Putamen (tissue), 1 donor: ENCODE data around the gene CNTRL.

ENCODE experiments used
- DNase-seq: peaks from one replicate; pipeline ENCODE4 v3.0.0-alpha.2; 2016; ENCODE audit warnings: low spot score

CNTRL gene

GRCh38 chr9:121204121-121204520 lies 129.4 kb downstream of the CNTRL start:
- no peak for DNase-seq

GRCh38 chr9:121204611-121205010 lies 129.9 kb downstream of the CNTRL start:
- no peak for DNase-seq

- no peak for DNase-seq
Measured at GRCh38 chr9:121206516-121207370, 132.0 kb downstream of the CNTRL start.

GRCh38 chr9:121207371-121207940 lies 132.7 kb downstream of the CNTRL start:
- no peak for DNase-seq

GRCh38 chr9:121210536-121210935 lies 135.8 kb downstream of the CNTRL start:
- DNase-seq: no peak

GRCh38 chr9:121213136-121213806 lies 138.5 kb downstream of the CNTRL start:
- DNase-seq: peak; percentile 85

- no peak for DNase-seq
Measured at GRCh38 chr9:121214005-121214404, 139.2 kb downstream of the CNTRL start.

- no peak for DNase-seq
Measured at GRCh38 chr9:121216271-121216805, 141.6 kb downstream of the CNTRL start.

- no peak for DNase-seq
Measured at GRCh38 chr9:121217609-121218292, 143.0 kb downstream of the CNTRL start.

- no peak for DNase-seq
Measured at GRCh38 chr9:121218357-121219027, 143.7 kb downstream of the CNTRL start.

GRCh38 chr9:121219530-121219929 lies 144.8 kb downstream of the CNTRL start:
- no peak for DNase-seq

GRCh38 chr9:121220996-121221663 lies 146.4 kb downstream of the CNTRL start:
- no peak for DNase-seq

- DNase-seq: no peak
Measured at GRCh38 chr9:121221664-121222055, 146.9 kb downstream of the CNTRL start.

- DNase-seq: peak; percentile 60
Measured at GRCh38 chr9:121222524-121223171, 147.9 kb downstream of the CNTRL start.

GRCh38 chr9:121225240-121225639 lies 150.5 kb downstream of the CNTRL start:
- no peak for DNase-seq

- DNase-seq: no peak
Measured at GRCh38 chr9:121226175-121226574, 151.4 kb downstream of the CNTRL start.
